ENCODE measurements around the gene HK1. TPM values are rescaled to one million over a fixed set of nuclear protein-coding genes. Genes with fewer than 3 reads are reported as not detected.

Gene HK1
- total and polyA plus RNA-seq, 2 donors (not counting 1 experiment from before 2014, with no cell fraction given), result 24.7 to 40.8 TPM

DNA sequence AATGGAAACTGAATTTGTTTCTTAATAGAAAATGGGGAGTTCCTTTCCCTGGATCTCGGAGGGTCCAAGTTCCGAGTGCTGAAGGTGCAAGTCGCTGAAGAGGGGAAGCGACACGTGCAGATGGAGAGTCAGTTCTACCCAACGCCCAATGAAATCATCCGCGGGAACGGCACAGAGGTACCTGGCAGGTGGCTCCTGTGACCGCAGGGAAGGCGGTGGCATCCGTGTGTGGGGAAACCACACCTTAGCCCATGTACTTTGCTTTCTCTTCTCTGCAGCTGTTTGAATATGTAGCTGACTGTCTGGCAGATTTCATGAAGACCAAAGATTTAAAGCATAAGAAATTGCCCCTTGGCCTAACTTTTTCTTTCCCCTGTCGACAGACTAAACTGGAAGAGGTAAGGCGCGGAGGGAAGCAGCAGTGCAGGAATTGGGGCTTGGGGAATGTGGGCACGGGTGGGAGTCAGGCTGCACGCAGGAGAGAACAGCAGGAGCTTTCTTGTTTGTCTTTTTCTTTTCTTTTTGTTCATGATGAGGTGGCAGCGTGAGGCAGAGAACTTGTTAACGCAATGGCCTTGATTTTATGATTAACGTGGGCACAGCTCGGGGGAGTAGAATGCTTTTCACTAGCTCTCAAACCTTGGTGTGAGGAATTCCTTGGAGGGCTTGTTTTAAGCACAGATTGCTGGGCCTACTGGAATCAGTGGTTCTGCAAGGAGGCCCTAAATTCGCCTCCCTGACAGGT lies 45.4 kb upstream of the HK1 start:
- Histone ChIP-seq H3K4me3 (ENCODE audit: control extremely low read depth in 1 of 5, extremely low read depth in 1 of 5, insufficient read depth in 1 of 5, low read depth in 2 of 5, low read length in 4 of 5) (no peak overlapping the region), H3K4me1 (ENCODE audit: control insufficient read depth in 2 of 2, insufficient read depth in 2 of 2, low read length in 2 of 2) (peaks cover 16 to 22% of the 10 kb centered on the region in 2 donors), H3K36me3 (replicated peaks in 1 of 2; ENCODE audit: control extremely low read depth in 1 of 2, control insufficient read depth in 1 of 2, extremely low read depth in 1 of 2, insufficient read depth in 2 of 2, low read length in 1 of 2) (no peaks in the 10 kb centered on the region), H3K27ac (ENCODE audit: low read length in 2 of 2) (no peak overlapping the region), H2AFZ (ENCODE audit: insufficient read depth, low read depth, low read length, poor library complexity, severe bottlenecking) (no peak overlapping the region), H3K27me3 (replicated peaks in 1 of 4; ENCODE audit: control extremely low read depth in 1 of 4, control insufficient read depth in 3 of 4, insufficient read depth in 4 of 4, low read length in 3 of 4) (no peaks in the 10 kb centered on the region), H4K20me1 (ENCODE audit: control insufficient read depth, insufficient read depth, low read length, poor library complexity, severe bottlenecking) (no peaks in the 10 kb centered on the region), H3K9me3 (ENCODE audit: control extremely low read depth in 1 of 3, control insufficient read depth in 2 of 3, insufficient read depth in 1 of 3, low read length in 2 of 3) (no peaks in the 10 kb centered on the region), H3K4me2 (replicated peaks; ENCODE audit: low read depth, low read length, poor library complexity, severe bottlenecking) (no peak overlapping the region), H3K9ac (ENCODE audit: low read length) (no peak overlapping the region), H3K79me2 (ENCODE audit: control insufficient read depth, insufficient read depth, low read length) (no peaks in the 10 kb centered on the region)
- H3K27ac Mint-ChIP-seq, result no peak overlapping the region
- no peak for ATAC-seq (ENCODE audit: low read depth)
- no peak for DNase-seq
- 97% methylated on average over 18 of the region's 22 CpGs for WGBS (ENCODE audit: insufficient coverage)
- CTCF ChIA-PET, result interaction anchor here (0.7 to 13.2 kb wide), 2 partner anchors 159 to 175 kb away, joined by 3 to 281 read pairs; no protein-coding TSS in a partner anchor
- no peak overlapping the region for H3K4me3 Mint-ChIP-seq
- peaks cover 20% of the 10 kb centered on the region for H3K4me1 Mint-ChIP-seq
- TF ChIP-seq, protein P1, sequence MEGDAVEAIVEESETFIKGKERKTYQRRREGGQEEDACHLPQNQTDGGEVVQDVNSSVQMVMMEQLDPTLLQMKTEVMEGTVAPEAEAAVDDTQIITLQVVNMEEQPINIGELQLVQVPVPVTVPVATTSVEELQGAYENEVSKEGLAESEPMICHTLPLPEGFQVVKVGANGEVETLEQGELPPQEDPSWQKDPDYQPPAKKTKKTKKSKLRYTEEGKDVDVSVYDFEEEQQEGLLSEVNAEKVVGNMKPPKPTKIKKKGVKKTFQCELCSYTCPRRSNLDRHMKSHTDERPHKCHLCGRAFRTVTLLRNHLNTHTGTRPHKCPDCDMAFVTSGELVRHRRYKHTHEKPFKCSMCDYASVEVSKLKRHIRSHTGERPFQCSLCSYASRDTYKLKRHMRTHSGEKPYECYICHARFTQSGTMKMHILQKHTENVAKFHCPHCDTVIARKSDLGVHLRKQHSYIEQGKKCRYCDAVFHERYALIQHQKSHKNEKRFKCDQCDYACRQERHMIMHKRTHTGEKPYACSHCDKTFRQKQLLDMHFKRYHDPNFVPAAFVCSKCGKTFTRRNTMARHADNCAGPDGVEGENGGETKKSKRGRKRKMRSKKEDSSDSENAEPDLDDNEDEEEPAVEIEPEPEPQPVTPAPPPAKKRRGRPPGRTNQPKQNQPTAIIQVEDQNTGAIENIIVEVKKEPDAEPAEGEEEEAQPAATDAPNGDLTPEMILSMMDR (IDR thresholded peaks at IDR 0.05), result no peak
- no peak for TF ChIP-seq EZH2 (IDR thresholded peaks at IDR 0.05; ENCODE audit: borderline replicate concordance, insufficient read depth, low read depth, low read length, poor library complexity, severe bottlenecking)
- POLR2A ChIA-PET, result no interaction called here
- H3K27me3 Mint-ChIP-seq, result no peaks in the 10 kb centered on the region
- intact Hi-C loops (cut with micrococcal nuclease), result no loop called here
- H3K9me3 Mint-ChIP-seq (ENCODE audit: insufficient read depth), result no peaks in the 10 kb centered on the region

DNA sequence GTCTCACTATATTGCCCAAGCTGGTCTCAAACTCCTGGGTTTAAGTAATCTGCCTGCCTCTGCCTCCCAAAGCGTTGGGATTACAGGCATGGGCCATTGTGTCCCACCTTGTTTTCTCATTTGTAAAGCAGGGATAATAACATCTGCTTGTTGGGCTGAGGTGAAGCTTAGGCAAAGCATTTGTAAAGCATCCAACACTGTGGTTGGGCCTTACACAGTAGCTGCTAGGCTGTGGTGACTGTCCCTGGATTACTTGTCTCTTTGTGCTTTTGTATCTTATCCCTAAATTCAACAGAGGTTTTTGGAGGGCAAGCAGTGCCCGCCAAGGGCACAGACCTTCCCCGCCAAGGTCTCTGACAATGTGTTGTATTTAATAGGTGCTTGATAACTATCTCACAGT lies 43.8 kb upstream of the HK1 start:
- Histone ChIP-seq H3K27me3 (replicated peaks in 1 of 4; ENCODE audit: control extremely low read depth in 1 of 4, control insufficient read depth in 3 of 4, insufficient read depth in 4 of 4, low read length in 3 of 4) (no peaks in the 10 kb centered on the region), H4K20me1 (ENCODE audit: control insufficient read depth, insufficient read depth, low read length, poor library complexity, severe bottlenecking) (no peaks in the 10 kb centered on the region), H3K4me1 (ENCODE audit: control insufficient read depth in 2 of 2, insufficient read depth in 2 of 2, low read length in 2 of 2) (peaks cover under 1 to 6% of the 10 kb centered on the region in 2 donors), H3K36me3 (replicated peaks in 1 of 2; ENCODE audit: control extremely low read depth in 1 of 2, control insufficient read depth in 1 of 2, extremely low read depth in 1 of 2, insufficient read depth in 2 of 2, low read length in 1 of 2) (no peaks in the 10 kb centered on the region), H3K4me2 (replicated peaks; ENCODE audit: low read depth, low read length, poor library complexity, severe bottlenecking) (no peak overlapping the region), H3K27ac (ENCODE audit: low read length in 2 of 2) (no peak overlapping the region), H3K79me2 (ENCODE audit: control insufficient read depth, insufficient read depth, low read length) (no peaks in the 10 kb centered on the region), H3K4me3 (ENCODE audit: control extremely low read depth in 1 of 5, extremely low read depth in 1 of 5, insufficient read depth in 1 of 5, low read depth in 2 of 5, low read length in 4 of 5) (no peak overlapping the region), H2AFZ (ENCODE audit: insufficient read depth, low read depth, low read length, poor library complexity, severe bottlenecking) (no peak overlapping the region), H3K9me3 (ENCODE audit: control extremely low read depth in 1 of 3, control insufficient read depth in 2 of 3, insufficient read depth in 1 of 3, low read length in 2 of 3) (no peaks in the 10 kb centered on the region), H3K9ac (ENCODE audit: low read length) (no peak overlapping the region)
- intact Hi-C loops (cut with micrococcal nuclease), result no loop called here
- TF ChIP-seq EZH2 (IDR thresholded peaks at IDR 0.05; ENCODE audit: borderline replicate concordance, insufficient read depth, low read depth, low read length, poor library complexity, severe bottlenecking), result no peak
- TF ChIP-seq, protein P1 (IDR thresholded peaks at IDR 0.05), result no peak
- no peak for DNase-seq
- H3K27ac Mint-ChIP-seq, result no peak overlapping the region
- WGBS (ENCODE audit: insufficient coverage), result no CpG with 5 or more reads among the region's 3 CpGs
- H3K9me3 Mint-ChIP-seq (ENCODE audit: insufficient read depth), result no peaks in the 10 kb centered on the region
- ChIA-PET CTCF (interaction anchor here (1.0 to 13.2 kb wide), 4 partner anchors 143 to 179 kb away, joined by 3 to 281 read pairs (median 4); no protein-coding TSS in a partner anchor), POLR2A (no interaction called here)
- ATAC-seq (ENCODE audit: low read depth), result no peak
- H3K4me1 Mint-ChIP-seq, result peaks cover 6% of the 10 kb centered on the region
- no peaks in the 10 kb centered on the region for H3K27me3 Mint-ChIP-seq
- no peak overlapping the region for H3K4me3 Mint-ChIP-seq
